WTC11 (cell line): ENCODE data around the gene RRP1B. TPM values are rescaled to one million over a fixed set of nuclear protein-coding genes. Genes with fewer than 3 reads are reported as not detected.

Experiments used
- ATAC-seq: fragments of 200-7000 bp; cut with Tn5 transposase; 2 replicates; pipeline ENCODE4 v1.10.0; 2021; ENCODE audit warnings: mild to moderate bottlenecking, moderate library complexity
- CTCF ChIA-PET: fragments of 300-600 bp; sonication (Branson Sonifier 250); formaldehyde crosslinking; loops from one replicate; lab custom pipeline; 2021; ENCODE audit warnings: antibody characterized with exemption; lab: Charles Lee
- POLR2A ChIA-PET: fragments of 350-600 bp; sonication (Branson Sonifier 250); formaldehyde crosslinking; loops from one replicate; lab custom pipeline; 2021; ENCODE audit warnings: antibody characterized with exemption; lab: Charles Lee
- DNase-seq: peaks from one replicate; pipeline ENCODE4 v3.0.0; 2021; ENCODE audit warnings: low spot score
- H3K27ac Mint-ChIP-seq: 2 replicates; pipeline ENCODE4 v1.8.0; 2021; ENCODE audit warnings: mixed read lengths
- H3K27me3 Mint-ChIP-seq: 2 replicates; pipeline ENCODE4 v1.8.0; 2021; ENCODE audit warnings: low read depth, mild to moderate bottlenecking, moderate library complexity, mixed read lengths
- H3K36me3 Mint-ChIP-seq: 2 replicates; pipeline ENCODE4 v1.8.0; 2021; ENCODE audit warnings: mixed read lengths
- H3K4me1 Mint-ChIP-seq: 2 replicates; pipeline ENCODE4 v1.8.0; 2022; ENCODE audit warnings: mixed read lengths
- H3K4me3 Mint-ChIP-seq: 2 replicates; pipeline ENCODE4 v1.8.0; 2021; ENCODE audit warnings: mild to moderate bottlenecking, moderate library complexity, mixed read lengths
- H3K9me3 Mint-ChIP-seq: 2 replicates; pipeline ENCODE4 v1.8.0; 2021; ENCODE audit warnings: mixed read lengths
- ATF1 ChIP-seq: sonication (generic); formaldehyde crosslinking; IDR thresholded peaks from 2 replicates; pipeline ENCODE4 v1.8.1; 2023; ENCODE audit warnings: mild to moderate bottlenecking, moderate library complexity, missing genetic modification reagents
- CBFB ChIP-seq: sonication (generic); formaldehyde crosslinking; IDR thresholded peaks from 2 replicates; pipeline ENCODE4 v1.8.1; 2022; ENCODE audit warnings: mild to moderate bottlenecking, low read depth, missing genetic modification reagents
- E2F4 ChIP-seq: sonication (generic); formaldehyde crosslinking; IDR thresholded peaks from 2 replicates; pipeline ENCODE4 v1.8.1; 2022; ENCODE audit warnings: low read depth, mild to moderate bottlenecking, moderate library complexity, missing genetic modification reagents, borderline replicate concordance
- ERG ChIP-seq: fragments of 250-450 bp; sonication (Bioruptor Pico); IDR thresholded peaks from 2 replicates; pipeline ENCODE4 v1.8.0; 2021; ENCODE audit warnings: mild to moderate bottlenecking
- GABPB1 ChIP-seq: sonication (generic); formaldehyde crosslinking; IDR thresholded peaks from 2 replicates; pipeline ENCODE4 v1.8.1; 2023; ENCODE audit warnings: mild to moderate bottlenecking, missing genetic modification reagents
- GRHL2 ChIP-seq: fragments of 250-450 bp; sonication (Bioruptor Pico); IDR thresholded peaks from 2 replicates; pipeline ENCODE4 v1.8.0; 2022; ENCODE audit warnings: mild to moderate bottlenecking, moderate library complexity; ENCODE audit not compliant: insufficient replicate concordance, severe bottlenecking
- IRF2 ChIP-seq: sonication (generic); formaldehyde crosslinking; IDR thresholded peaks from 2 replicates; pipeline ENCODE4 v1.8.0; 2022; ENCODE audit warnings: low read depth, missing genetic modification reagents, borderline replicate concordance
- JUN ChIP-seq: sonication (generic); formaldehyde crosslinking; IDR thresholded peaks from 2 replicates; pipeline ENCODE4 v1.8.0; 2023; ENCODE audit warnings: mild to moderate bottlenecking, missing genetic modification reagents
- MYBL2 ChIP-seq: sonication (generic); formaldehyde crosslinking; IDR thresholded peaks from 2 replicates; pipeline ENCODE4 v1.8.1; 2023; ENCODE audit warnings: mild to moderate bottlenecking, moderate library complexity, missing genetic modification reagents
- NFE2L1 ChIP-seq: sonication (generic); formaldehyde crosslinking; IDR thresholded peaks from 2 replicates; pipeline ENCODE4 v1.8.1; 2023; ENCODE audit warnings: missing genetic modification reagents
- NR2C2 ChIP-seq: sonication (generic); formaldehyde crosslinking; IDR thresholded peaks from 2 replicates; pipeline ENCODE4 v1.8.0; 2022; ENCODE audit warnings: mild to moderate bottlenecking, missing genetic modification reagents
- PRDM15 ChIP-seq: sonication (generic); formaldehyde crosslinking; IDR thresholded peaks from 2 replicates; pipeline ENCODE4 v1.8.0; 2022; ENCODE audit warnings: missing genetic modification reagents
- RELA ChIP-seq: sonication (generic); formaldehyde crosslinking; IDR thresholded peaks from 2 replicates; pipeline ENCODE4 v1.8.1; 2022; ENCODE audit warnings: missing genetic modification reagents, mild to moderate bottlenecking, borderline replicate concordance
- TCF7 ChIP-seq: sonication (generic); formaldehyde crosslinking; IDR thresholded peaks from 2 replicates; pipeline ENCODE4 v1.8.0; 2022; ENCODE audit warnings: mild to moderate bottlenecking, low read depth, missing genetic modification reagents, moderate library complexity
- ZBTB21 ChIP-seq: sonication (generic); formaldehyde crosslinking; IDR thresholded peaks from 2 replicates; pipeline ENCODE4 v1.8.1; 2023; ENCODE audit warnings: mild to moderate bottlenecking, missing genetic modification reagents, borderline replicate concordance
- ZNF263 ChIP-seq: sonication (generic); formaldehyde crosslinking; IDR thresholded peaks from 2 replicates; pipeline ENCODE4 v1.8.1; 2022; ENCODE audit warnings: low read depth, mild to moderate bottlenecking, moderate library complexity, missing genetic modification reagents
- total RNA-seq: library from RNA; stranded (reverse); gene quantifications from 3 replicates; pipeline ENCODE4 v1.2.3, GENCODE V29; 2021
- TF ChIP-seq, protein P1 (sequence below): sonication (generic); formaldehyde crosslinking; IDR thresholded peaks from 2 replicates; pipeline ENCODE4 v1.8.0; 2023; ENCODE audit warnings: mild to moderate bottlenecking, missing genetic modification reagents
- TF ChIP-seq, protein P2 (sequence below): sonication (generic); formaldehyde crosslinking; IDR thresholded peaks from 2 replicates; pipeline ENCODE4 v1.8.0; 2022; ENCODE audit warnings: mild to moderate bottlenecking, missing genetic modification reagents

Gene RRP1B
- total RNA-seq, 1 experiment from 2014 or later, result 74.9 TPM

- TF ChIP-seq ZBTB21 (CRISPR knock-in tag), result no peak
These were observed 21.7 kb upstream of the RRP1B start (continued) for GRCh38 chr21:43637530-43638158.

DNA sequence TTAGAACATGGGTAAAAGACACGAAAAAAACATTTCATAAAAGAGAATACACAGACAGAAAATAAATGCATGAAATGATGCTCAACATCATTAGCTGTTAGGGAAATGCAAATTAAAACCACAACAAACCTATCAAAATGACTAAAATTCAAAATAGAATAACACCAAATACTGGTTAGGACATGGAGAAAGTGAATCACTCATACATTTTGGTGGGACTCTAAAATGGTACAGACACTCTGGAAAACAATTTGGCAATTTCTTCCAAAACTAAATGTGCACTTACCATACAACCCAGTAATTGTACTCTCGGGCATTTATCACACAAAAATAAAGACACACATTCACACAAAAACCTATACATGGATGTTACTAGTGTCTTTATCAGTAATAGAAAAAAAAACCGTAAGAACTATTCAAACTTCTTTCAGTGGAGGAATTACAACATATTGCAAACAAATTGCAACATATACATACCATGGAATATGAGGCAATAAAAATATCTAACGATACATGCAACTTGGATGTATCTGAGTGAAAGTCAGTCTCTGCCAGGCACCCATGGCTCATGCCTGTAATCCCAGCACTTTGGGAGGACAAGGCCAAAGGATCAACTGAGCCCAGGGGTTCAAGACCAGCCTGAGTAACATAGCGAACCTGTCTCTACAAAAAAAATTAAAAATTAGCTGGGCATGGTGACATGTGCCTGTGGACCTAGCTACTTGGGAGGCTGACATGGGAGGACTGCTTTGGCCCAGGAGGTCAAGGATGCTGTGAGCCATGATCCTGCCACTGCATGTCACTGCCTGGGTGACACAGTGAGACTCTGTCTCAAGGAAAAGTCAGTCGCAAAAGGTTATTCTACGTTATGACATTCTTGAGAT lies 19.6 kb upstream of the RRP1B start:
- Mint-ChIP-seq H3K36me3 (no peaks in the 10 kb centered on the region), H3K4me3 (no peak overlapping the region), H3K27ac (no peak overlapping the region), H3K4me1 (peaks cover 4% of the 10 kb centered on the region; the same call in 1 of the 2 replicates), H3K9me3 (no peaks in the 10 kb centered on the region), H3K27me3 (no peaks in the 10 kb centered on the region)
- POLR2A ChIA-PET, result no interaction called here
- DNase-seq, result no peak
- CTCF ChIA-PET, result no interaction called here
- ATAC-seq, result no peak
- TF ChIP-seq NFE2L1 (CRISPR knock-in tag) (no peak), GRHL2 (no peak), ZNF263 (CRISPR knock-in tag) (no peak), GABPB1 (peak; percentile 91), ATF1 (CRISPR knock-in tag) (no peak), E2F4 (CRISPR knock-in tag) (no peak)

GRCh38 chr21:43640400-43640799 lies 19.0 kb upstream of the RRP1B start:
- CTCF ChIA-PET, result no interaction called here

More at GRCh38 chr21:43640400-43640799, 19.0 kb upstream of the RRP1B start:
- DNase-seq (no peak), ATAC-seq (no peak)
- Mint-ChIP-seq H3K4me3 (no peak overlapping the region), H3K9me3 (no peaks in the 10 kb centered on the region), H3K27ac (no peak overlapping the region), H3K27me3 (no peaks in the 10 kb centered on the region), H3K4me1 (peaks cover 7% of the 10 kb centered on the region; the same call in 1 of the 2 replicates), H3K36me3 (no peaks in the 10 kb centered on the region)
- POLR2A ChIA-PET, result no interaction called here
- TF ChIP-seq TCF7 (CRISPR knock-in tag) (no peak), CBFB (CRISPR knock-in tag) (no peak), NR2C2 (CRISPR knock-in tag) (no peak), ERG (CRISPR knock-in tag) (no peak), GRHL2 (no peak), JUN (CRISPR knock-in tag) (no peak), PRDM15 (CRISPR knock-in tag) (no peak), MYBL2 (CRISPR knock-in tag) (no peak), IRF2 (CRISPR knock-in tag) (no peak), RELA (CRISPR knock-in tag) (no peak)
- TF ChIP-seq, protein P1, sequence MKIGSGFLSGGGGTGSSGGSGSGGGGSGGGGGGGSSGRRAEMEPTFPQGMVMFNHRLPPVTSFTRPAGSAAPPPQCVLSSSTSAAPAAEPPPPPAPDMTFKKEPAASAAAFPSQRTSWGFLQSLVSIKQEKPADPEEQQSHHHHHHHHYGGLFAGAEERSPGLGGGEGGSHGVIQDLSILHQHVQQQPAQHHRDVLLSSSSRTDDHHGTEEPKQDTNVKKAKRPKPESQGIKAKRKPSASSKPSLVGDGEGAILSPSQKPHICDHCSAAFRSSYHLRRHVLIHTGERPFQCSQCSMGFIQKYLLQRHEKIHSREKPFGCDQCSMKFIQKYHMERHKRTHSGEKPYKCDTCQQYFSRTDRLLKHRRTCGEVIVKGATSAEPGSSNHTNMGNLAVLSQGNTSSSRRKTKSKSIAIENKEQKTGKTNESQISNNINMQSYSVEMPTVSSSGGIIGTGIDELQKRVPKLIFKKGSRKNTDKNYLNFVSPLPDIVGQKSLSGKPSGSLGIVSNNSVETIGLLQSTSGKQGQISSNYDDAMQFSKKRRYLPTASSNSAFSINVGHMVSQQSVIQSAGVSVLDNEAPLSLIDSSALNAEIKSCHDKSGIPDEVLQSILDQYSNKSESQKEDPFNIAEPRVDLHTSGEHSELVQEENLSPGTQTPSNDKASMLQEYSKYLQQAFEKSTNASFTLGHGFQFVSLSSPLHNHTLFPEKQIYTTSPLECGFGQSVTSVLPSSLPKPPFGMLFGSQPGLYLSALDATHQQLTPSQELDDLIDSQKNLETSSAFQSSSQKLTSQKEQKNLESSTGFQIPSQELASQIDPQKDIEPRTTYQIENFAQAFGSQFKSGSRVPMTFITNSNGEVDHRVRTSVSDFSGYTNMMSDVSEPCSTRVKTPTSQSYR, result no peak
- TF ChIP-seq, protein P2, sequence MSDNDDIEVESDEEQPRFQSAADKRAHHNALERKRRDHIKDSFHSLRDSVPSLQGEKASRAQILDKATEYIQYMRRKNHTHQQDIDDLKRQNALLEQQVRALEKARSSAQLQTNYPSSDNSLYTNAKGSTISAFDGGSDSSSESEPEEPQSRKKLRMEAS (CRISPR knock-in tag), result no peak
